CD4-positive, alpha-beta T cell treated with Interleukin-4 for 4 hours (primary cell): ENCODE data around the gene FNBP1.
A peak's percentile ranks its signal among the peaks of the same experiment; 100 is the strongest.
"Not testable (repeated sequence)": the region's sequence is repeated elsewhere in the genome, so short reads cannot be mapped to it uniquely, and the experiment has no call there.

Source experiments
- DNase-seq: peaks from one replicate; pipeline ENCODE4 v3.0.0-alpha.2; 2020

Gene FNBP1

GRCh38 chr9:130020618-130021017 is 22.4 kb downstream of the FNBP1 start:
- DNase-seq: no peak

DNA sequence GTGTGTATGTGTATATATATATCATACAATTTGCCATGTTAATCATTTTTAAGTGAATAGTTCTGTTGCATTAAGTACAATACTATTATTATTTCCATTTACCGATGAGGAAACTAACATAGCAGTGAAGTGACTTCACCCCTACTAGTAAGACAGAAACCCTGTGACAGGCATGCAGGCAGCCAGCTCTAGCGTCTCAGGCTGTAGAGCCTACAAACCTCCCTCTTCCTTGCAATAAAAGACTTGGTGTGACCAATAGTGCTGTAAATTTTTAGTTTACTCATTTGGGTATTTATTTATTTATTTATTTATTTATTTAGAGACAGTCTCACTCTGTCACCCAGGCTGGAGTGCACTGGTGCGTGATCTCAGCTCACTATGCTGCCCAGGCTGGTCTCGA is 24.7 kb downstream of the FNBP1 start:
- DNase-seq: no peak

DNA sequence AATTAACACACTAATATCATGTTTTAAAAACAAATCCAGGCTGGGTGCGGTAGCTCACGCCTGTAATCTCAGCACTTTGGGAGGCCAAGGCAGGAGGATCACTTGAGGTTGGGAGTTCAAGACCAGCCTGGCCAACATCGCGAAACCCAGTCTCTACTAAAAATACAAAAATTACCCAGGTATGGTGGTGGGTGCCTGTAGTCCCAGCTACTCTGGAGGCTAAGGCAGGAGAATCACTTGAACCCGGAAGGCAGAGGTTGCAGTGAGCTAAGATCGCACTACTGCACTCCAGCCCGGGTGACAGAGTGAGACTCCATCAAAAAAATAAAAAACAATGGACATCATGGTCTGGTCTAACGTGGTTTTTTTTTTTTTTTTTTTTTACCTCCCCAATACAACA is 25.5 kb downstream of the FNBP1 start:
- DNase-seq: not testable (repeated sequence)

DNA sequence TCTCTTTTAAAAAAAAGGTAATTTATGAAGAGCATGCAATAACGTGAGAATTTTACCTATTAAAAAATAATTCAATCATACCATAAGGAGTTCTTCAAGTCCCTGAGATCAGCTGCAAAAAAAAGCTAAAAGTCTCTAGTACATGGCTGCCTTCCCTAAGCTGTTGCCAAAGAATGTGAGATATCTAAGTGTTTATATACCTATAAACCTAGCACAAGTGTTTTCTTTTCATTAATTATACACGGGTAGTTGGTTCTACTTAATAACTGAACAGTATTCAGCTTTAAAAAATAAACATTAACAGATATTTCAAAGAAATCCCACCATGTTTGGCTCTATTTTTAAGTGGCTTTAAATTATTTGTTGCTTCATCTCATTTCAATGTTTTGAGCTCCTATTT is 25.9 kb downstream of the FNBP1 start:
- DNase-seq: no peak

- DNase-seq: no peak
Measured at GRCh38 chr9:130015353-130016019, 27.5 kb downstream of the FNBP1 start.

DNA sequence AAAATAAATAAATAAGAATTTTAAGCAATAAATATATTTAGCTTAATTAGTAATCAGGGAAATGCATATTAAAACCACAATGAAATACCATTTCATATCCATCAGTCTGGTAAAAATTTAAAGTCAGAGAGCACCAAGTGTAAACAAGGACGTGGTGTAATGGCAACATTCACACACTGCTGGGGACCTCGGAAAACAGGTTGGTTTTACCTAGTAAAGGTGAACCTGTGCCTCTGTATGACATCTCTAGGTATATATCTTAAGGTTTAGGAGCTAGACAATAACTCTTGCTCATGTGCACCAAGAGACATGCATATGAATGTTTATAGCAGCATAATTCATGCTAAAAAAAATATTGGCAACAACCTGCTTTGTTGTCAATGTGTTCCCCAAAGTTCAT is 29.7 kb downstream of the FNBP1 start:
- DNase-seq: no peak

DNA sequence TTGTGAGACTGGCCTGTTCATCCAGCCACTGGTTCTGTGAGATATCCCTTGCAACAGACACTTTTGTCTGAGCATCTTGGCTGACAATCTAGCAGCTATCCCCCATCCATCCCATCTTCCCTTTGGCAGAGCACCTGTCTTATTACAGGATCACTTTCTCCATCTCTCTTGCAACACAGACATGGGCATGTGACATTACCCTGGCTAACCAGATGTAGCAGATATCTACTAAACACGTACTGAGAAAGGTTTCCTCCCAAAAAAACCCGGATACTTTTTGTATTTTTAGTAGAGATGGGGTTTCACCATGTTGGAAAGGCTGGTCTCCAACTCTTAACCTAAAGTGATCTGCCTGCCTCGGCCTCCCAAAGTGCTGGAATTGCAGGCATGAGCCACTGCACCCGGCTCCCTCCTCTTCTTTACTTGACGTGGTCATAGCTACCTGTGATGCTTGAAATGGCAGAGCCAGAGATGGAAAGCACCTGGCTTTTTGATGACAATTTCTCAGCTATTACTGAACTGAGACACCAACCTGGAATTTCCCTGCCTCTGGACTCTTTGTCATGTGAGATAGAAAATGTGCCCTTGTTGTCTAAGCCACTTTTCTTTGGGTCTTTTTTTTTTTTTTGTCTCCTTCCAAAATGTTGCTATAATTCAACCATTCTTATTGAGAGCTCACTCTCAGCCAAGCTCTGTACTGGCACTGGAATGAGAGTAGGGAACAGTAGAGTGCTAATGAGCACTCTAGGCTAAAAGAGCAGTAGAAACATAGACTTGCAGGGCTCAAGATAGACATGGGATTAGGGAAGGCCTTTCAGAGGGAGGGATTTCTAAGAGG is 32.6 kb downstream of the FNBP1 start:
- DNase-seq: peak; percentile 90

DNA sequence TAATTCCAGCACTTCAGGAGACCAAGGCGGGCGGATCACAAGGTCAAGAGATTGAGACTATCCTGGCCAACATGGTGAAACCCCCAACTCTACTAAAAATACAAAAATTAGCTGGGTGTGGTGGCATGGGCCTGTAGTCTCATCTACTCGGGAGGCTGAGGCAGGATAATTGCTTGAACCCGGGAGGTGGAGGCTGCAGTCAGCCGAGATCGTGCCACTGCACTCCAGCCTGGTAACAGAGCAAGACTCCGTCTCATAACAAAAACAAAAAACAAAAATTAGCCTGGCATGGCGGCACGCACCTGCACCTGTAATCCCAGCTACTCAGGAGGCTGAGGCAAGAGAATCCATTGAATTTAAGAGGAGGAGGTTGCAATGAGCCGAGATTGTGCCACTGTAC is 33.4 kb downstream of the FNBP1 start:
- DNase-seq: not testable (repeated sequence)

DNA sequence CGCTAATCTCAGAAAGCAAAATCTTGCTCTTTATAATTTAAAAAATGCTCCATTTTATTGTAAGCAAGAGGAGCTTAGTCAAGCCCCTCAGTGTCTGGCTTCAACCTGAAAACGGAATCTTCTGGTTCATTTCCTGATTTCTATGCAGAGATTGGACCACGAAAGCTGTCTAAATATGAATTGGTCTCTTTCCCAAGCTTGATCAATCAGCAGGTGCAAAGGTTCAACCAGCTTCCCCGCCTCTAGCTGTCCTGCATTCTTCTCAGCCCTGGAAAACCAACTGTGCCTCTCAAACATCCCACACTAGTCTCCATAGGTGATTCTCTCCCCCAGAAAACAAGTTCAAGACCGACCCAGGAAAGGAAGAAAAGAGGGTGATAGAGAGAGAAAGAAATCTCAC is 34.5 kb downstream of the FNBP1 start:
- no peak for DNase-seq

- not testable (repeated sequence) for DNase-seq
Measured at GRCh38 chr9:130006952-130007351, 36.0 kb downstream of the FNBP1 start.

DNA sequence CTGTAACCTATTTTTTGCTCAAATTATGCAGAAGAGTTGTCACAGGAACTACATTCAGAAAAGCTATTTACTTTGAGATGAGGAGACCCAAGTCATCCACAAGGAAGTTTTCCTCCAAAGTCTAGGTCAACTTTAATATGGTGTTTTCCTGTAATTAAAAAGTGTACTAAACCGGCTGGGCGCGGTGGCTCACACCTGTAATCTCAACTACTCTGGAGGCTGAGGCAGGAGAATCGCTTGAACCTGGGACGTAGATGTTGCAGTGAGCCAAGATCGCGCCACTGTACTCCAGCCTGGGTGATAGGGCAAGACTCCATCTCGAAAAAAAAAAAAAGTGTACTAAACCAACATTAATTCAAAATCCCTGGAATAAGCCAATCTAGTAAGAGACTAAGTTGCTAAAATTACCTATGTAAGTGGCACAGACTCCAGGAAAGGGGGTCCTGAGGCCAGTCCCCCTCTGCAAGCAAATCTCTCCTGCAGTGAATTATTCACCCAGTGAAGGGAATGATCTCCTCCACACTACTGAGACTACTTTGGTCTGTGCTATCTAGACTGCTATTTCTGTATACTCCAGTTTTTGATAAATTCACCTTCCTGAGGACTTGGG is 38.9 kb downstream of the FNBP1 start:
- no peak for DNase-seq

GRCh38 chr9:130002320-130002719 is 40.7 kb downstream of the FNBP1 start:
- DNase-seq: no peak

- no peak for DNase-seq
Measured at GRCh38 chr9:130001190-130001589, 41.8 kb downstream of the FNBP1 start.

GRCh38 chr9:129999141-129999510 is 43.9 kb downstream of the FNBP1 start:
- no peak for DNase-seq

- DNase-seq: no peak
Measured at GRCh38 chr9:129998491-129999140, 44.4 kb downstream of the FNBP1 start.

DNA sequence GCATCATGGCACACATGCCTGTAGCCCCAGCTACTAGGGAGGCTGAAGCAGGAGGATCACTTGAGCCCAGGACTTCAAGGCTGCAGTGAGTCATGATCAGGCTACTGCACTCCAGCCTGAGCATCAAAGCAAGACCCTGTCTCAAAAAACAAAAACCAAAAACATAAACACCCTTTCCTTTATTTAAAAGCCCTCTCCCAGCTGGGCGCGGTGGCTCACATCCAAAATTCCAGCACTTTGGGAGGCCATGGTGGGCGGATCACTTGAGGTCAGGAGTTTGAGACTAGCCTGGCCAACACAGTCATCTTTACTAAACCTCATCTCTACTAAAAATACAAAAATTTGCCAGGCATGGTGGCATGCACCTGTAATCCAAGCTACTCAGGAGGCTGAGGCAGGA is 45.3 kb downstream of the FNBP1 start:
- DNase-seq: not testable (repeated sequence)

GRCh38 chr9:129996161-129996830 is 46.7 kb downstream of the FNBP1 start:
- DNase-seq: no peak

- DNase-seq: peak; percentile 43
Measured at GRCh38 chr9:129995409-129996160, 47.4 kb downstream of the FNBP1 start.

- DNase-seq: no peak
Measured at GRCh38 chr9:129994882-129995281, 48.1 kb downstream of the FNBP1 start.

DNA sequence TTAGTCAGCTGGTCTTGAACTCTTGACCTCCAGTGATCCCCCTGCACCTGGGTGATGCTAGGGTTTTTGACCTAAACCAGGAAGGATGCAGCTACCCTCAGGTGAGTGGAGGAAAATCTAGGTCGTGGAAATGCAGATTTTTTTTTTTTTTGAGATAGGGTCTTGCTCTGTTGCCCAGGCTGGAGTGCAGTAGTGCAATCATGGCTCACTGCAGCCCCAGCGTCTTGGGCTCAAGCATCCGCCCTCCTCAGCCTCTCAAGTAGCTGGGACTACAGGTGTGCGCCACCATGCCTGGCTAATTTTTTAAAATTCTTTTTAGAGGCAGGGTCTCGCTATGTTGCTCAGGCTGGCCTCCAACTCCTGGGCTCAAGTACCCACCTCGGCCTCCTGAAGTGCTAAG is 51.9 kb downstream of the FNBP1 start:
- not testable (repeated sequence) for DNase-seq

- DNase-seq: peak; percentile 57
Measured at GRCh38 chr9:129990269-129991010, 52.5 kb downstream of the FNBP1 start.
